T-cell (primary cell): ENCODE data around the gene ARHGAP9. TPM values are rescaled to one million over a fixed set of nuclear protein-coding genes. Genes with fewer than 3 reads are reported as not detected.
"Not testable (repeated sequence)": the region's sequence is repeated elsewhere in the genome, so short reads cannot be mapped to it uniquely, and the experiment has no call there.

Experiments used
- ATAC-seq, 4 experiments: fragments of 200-7000 bp in 3 of 4; fragments of 150-1000 bp in 1 of 4; cut with Tn5 transposase; replicated peaks in 1 of 4; 1 replicate in 3 of 4; 2 replicates in 1 of 4; pipeline ENCODE4 v1.10.0; 2021; ENCODE audit warnings: moderate library complexity in 3 of 4, mild to moderate bottlenecking in 2 of 4, moderate number of reproducible peaks in 1 of 4
- CTCF ChIA-PET, 2 donors: fragments of 300-600 bp; sonication (Branson Sonifier 250); formaldehyde crosslinking; loops; one replicate each; lab custom pipeline; 2022; ENCODE audit warnings: antibody characterized with exemption in 2 of 2; lab: Charles Lee
- POLR2A ChIA-PET, 2 donors: fragments of 300-600 bp; sonication (Branson Sonifier 250); formaldehyde crosslinking; loops; one replicate each; lab custom pipeline; 2022; ENCODE audit warnings: antibody characterized with exemption in 2 of 2; lab: Charles Lee
- DNase-seq, 35 experiments: peaks; one replicate each; pipeline versions ENCODE4 v3.0.0 to v3.0.0-alpha.2; 2013 to 2023
- H3K27ac ChIP-seq: one replicate; pipeline ENCODE4 v1.5.1; 2013; ENCODE audit warnings: low read length
- H3K27me3 ChIP-seq, 2 experiments: replicated peaks in 1 of 2; 1 replicate in 1 of 2; 2 replicates in 1 of 2; pipeline versions ENCODE4 v1.6.1 to v1.7.0; 2013; ENCODE audit warnings: low read length in 1 of 2, mixed read lengths in 1 of 2; ENCODE audit not compliant: control insufficient read depth in 2 of 2, insufficient read depth in 2 of 2; ENCODE audit errors: extremely low read depth in 1 of 2
- H3K36me3 ChIP-seq, 2 donors: 1 replicate in 1 of 2; 2 replicates in 1 of 2; pipeline versions ENCODE4 v1.6.1 to v1.7.0; 2013; ENCODE audit warnings: low read length in 1 of 2; ENCODE audit not compliant: control insufficient read depth in 2 of 2, insufficient read depth in 1 of 2; ENCODE audit errors: extremely low read depth in 1 of 2
- H3K4me1 ChIP-seq, 2 experiments: 1 replicate in 1 of 2; 2 replicates in 1 of 2; pipeline versions ENCODE4 v1.6.1 to v1.7.0; 2013; ENCODE audit warnings: low read length in 2 of 2, mixed read lengths in 1 of 2; ENCODE audit not compliant: insufficient read depth in 2 of 2, control insufficient read depth in 1 of 2; ENCODE audit errors: extremely low read depth in 1 of 2
- H3K4me3 ChIP-seq, 2 donors: 1 replicate in 1 of 2; 2 replicates in 1 of 2; pipeline versions ENCODE4 v1.5.1 to v1.7.0; 2013; ENCODE audit warnings: mild to moderate bottlenecking in 2 of 2, low read length in 1 of 2, moderate library complexity in 1 of 2; ENCODE audit not compliant: control insufficient read depth in 1 of 2; ENCODE audit errors: extremely low read depth in 1 of 2
- H3K9me3 ChIP-seq: 2 replicates; pipeline ENCODE4 v1.7.0; 2013
- H3K27ac Mint-ChIP-seq, 2 donors: one replicate each; pipeline ENCODE4 v1.8.0; 2020 to 2021; ENCODE audit warnings: mild to moderate bottlenecking in 2 of 2, mixed read lengths in 2 of 2
- H3K27me3 Mint-ChIP-seq, 2 donors: one replicate each; pipeline ENCODE4 v1.8.0; 2021 to 2022; ENCODE audit warnings: mixed read lengths in 2 of 2
- H3K36me3 Mint-ChIP-seq: one replicate; pipeline ENCODE4 v1.8.0; 2021; ENCODE audit warnings: mixed read lengths
- H3K4me1 Mint-ChIP-seq, 3 donors: one replicate each; pipeline ENCODE4 v1.8.0; 2020 to 2022; ENCODE audit warnings: mixed read lengths in 3 of 3, mild to moderate bottlenecking in 1 of 3
- H3K4me3 Mint-ChIP-seq, 3 donors: one replicate each; pipeline ENCODE4 v1.8.0; 2020 to 2022; ENCODE audit warnings: mild to moderate bottlenecking in 3 of 3, mixed read lengths in 3 of 3, moderate library complexity in 3 of 3
- H3K9me3 Mint-ChIP-seq, 3 donors: one replicate each; pipeline ENCODE4 v1.8.0; 2020 to 2022; ENCODE audit warnings: mixed read lengths in 3 of 3
- WGBS: methylation state at CpG from one replicate; pipeline ENCODE4 v1.1.5; 2013; ENCODE audit warnings: missing lambda C conversion rate; ENCODE audit not compliant: insufficient coverage; 5-methylcytosine and 5-hydroxymethylcytosine counted together
- total RNA-seq, 35 experiments: library from RNA in 6 of 35; stranded (reverse) in 6 of 35; fragments of 120-200 nt in 1 of 35; gene quantifications; one replicate each; pipeline versions ENCODE4 v1.2.1 to v1.2.4 and lab custom pipeline; 2013 to 2026

Gene ARHGAP9
- total RNA-seq, 5 donors from 2014 or later (not counting 1 experiment from before 2014, with no cell fraction given), result 198 to 413 (median 243) TPM

- DNase-seq, result no peak
- H3K9me3 Mint-ChIP-seq, result no peaks in the 10 kb centered on the region
- Histone ChIP-seq H3K4me1 (peaks cover 17 to 42% of the 10 kb centered on the region in 2 experiments), H3K27ac (peak overlapping the region; percentile 94), H3K27me3 (no peaks in the 10 kb centered on the region), H3K9me3 (no peaks in the 10 kb centered on the region), H3K4me3 (no peak overlapping the region), H3K36me3 (peaks cover 0 to 41% of the 10 kb centered on the region in 2 donors)
- H3K27me3 Mint-ChIP-seq, result no peaks in the 10 kb centered on the region
- ChIA-PET POLR2A (interaction anchor here (0.7 to 2.1 kb wide), 5 partner anchors 29 to 46 kb away, joined by 3 to 7 read pairs (median 6); partner anchors contain the start of gene ARHGAP9 (in 2 of the 2)), CTCF (interaction anchor here (0.8 to 1.2 kb wide), 2 partner anchors 65 to 1566 kb away, joined by 3 read pairs; no protein-coding TSS in a partner anchor)
- ATAC-seq, result no peak
- H3K4me1 Mint-ChIP-seq, result peaks cover 40 to 48% (median 43%) of the 10 kb centered on the region in 3 donors
- peaks cover 44% of the 10 kb centered on the region for H3K36me3 Mint-ChIP-seq
- H3K4me3 Mint-ChIP-seq, result peak overlapping the region; percentile 94 to 98 (median 94)
- 93% methylated on average over 6 of the region's 8 CpGs for WGBS
- H3K27ac Mint-ChIP-seq, result peak overlapping the region; percentile 99 to 100
These were observed 38.7 kb upstream of the ARHGAP9 start for GRCh38 chr12:57518176-57518919.

GRCh38 chr12:57517718-57518117 lies 38.1 kb upstream of the ARHGAP9 start:
- H3K27ac ChIP-seq, result not testable (repeated sequence)
- POLR2A ChIA-PET, result interaction anchor here (0.7 to 1.9 kb wide), 5 partner anchors 28 to 46 kb away, joined by 3 to 7 read pairs (median 6); partner anchors contain the start of gene ARHGAP9 (in 2 of the 2)

GRCh38 chr12:57517187-57517586 lies 37.5 kb upstream of the ARHGAP9 start:
- POLR2A ChIA-PET, result interaction anchor here (1.1 to 1.9 kb wide), 3 partner anchors 37 to 45 kb away, joined by 3 to 7 read pairs (median 6); partner anchors contain the start of gene ARHGAP9 (in 1 of the 2)
- no peaks in the 10 kb centered on the region for H3K9me3 Mint-ChIP-seq
- peaks cover 56% of the 10 kb centered on the region for H3K36me3 Mint-ChIP-seq
- WGBS, result 67% methylated on average over 1 of the region's 1 CpG
- peak overlapping the region in 2 of 3 donors; percentile 11 to 29 for H3K4me3 Mint-ChIP-seq
- peaks cover 5 to 52% of the 10 kb centered on the region in 2 donors for H3K36me3 ChIP-seq
- no peak overlapping the region for H3K4me3 ChIP-seq
- no peaks in the 10 kb centered on the region for H3K27me3 ChIP-seq
- H3K4me1 ChIP-seq, result peaks cover 16 to 36% of the 10 kb centered on the region in 2 experiments
- no peaks in the 10 kb centered on the region for H3K9me3 ChIP-seq
- H3K27me3 Mint-ChIP-seq, result no peaks in the 10 kb centered on the region
- CTCF ChIA-PET, result interaction anchor here (0.6 to 1.2 kb wide), 3 partner anchors 53 to 137 kb away, joined by 3 to 4 read pairs (median 3); no protein-coding TSS in a partner anchor
- ATAC-seq, result no peak
- H3K27ac ChIP-seq, result no peak overlapping the region
- DNase-seq, result no peak
- peaks cover 33 to 43% (median 38%) of the 10 kb centered on the region in 3 donors for H3K4me1 Mint-ChIP-seq
- peak overlapping the region in 1 of 2 donors; percentile 99 for H3K27ac Mint-ChIP-seq

More at GRCh38 chr12:57517718-57518117, 38.1 kb upstream of the ARHGAP9 start:
- not testable (repeated sequence) for H3K27me3 Mint-ChIP-seq, H3K9me3 Mint-ChIP-seq, H3K9me3 ChIP-seq, ATAC-seq, DNase-seq, H3K27me3 ChIP-seq, H3K4me3 ChIP-seq
- peaks cover 4 to 47% of the 10 kb centered on the region in 2 donors for H3K36me3 ChIP-seq
- H3K4me3 Mint-ChIP-seq, result peak overlapping the region in 1 of 3 donors; percentile 29
- H3K36me3 Mint-ChIP-seq, result peaks cover 50% of the 10 kb centered on the region
- peaks cover 35 to 45% (median 40%) of the 10 kb centered on the region in 3 donors for H3K4me1 Mint-ChIP-seq
- H3K4me1 ChIP-seq, result peaks cover 16 to 38% of the 10 kb centered on the region in 2 experiments
- peak overlapping the region; percentile 99 to 100 for H3K27ac Mint-ChIP-seq
- CTCF ChIA-PET, result interaction anchor here (0.8 to 1.2 kb wide), 2 partner anchors 66 to 1566 kb away, joined by 3 read pairs; no protein-coding TSS in a partner anchor
- WGBS, result no CpG with 5 or more reads among the region's 10 CpGs

GRCh38 chr12:57516617-57517153 lies 37.0 kb upstream of the ARHGAP9 start:
- Histone ChIP-seq H3K9me3 (no peaks in the 10 kb centered on the region), H3K27me3 (no peaks in the 10 kb centered on the region), H3K27ac (no peak overlapping the region), H3K4me3 (no peak overlapping the region), H3K36me3 (peaks cover 5 to 57% of the 10 kb centered on the region in 2 donors), H3K4me1 (peaks cover 12 to 31% of the 10 kb centered on the region in 2 experiments)
- H3K9me3 Mint-ChIP-seq, result no peaks in the 10 kb centered on the region
- H3K36me3 Mint-ChIP-seq, result peaks cover 61% of the 10 kb centered on the region
- no peaks in the 10 kb centered on the region for H3K27me3 Mint-ChIP-seq
- H3K4me3 Mint-ChIP-seq, result no peak overlapping the region
- DNase-seq, result no peak
- H3K27ac Mint-ChIP-seq, result peak overlapping the region in 1 of 2 donors; percentile 99
- ATAC-seq, result no peak
- ChIA-PET POLR2A (interaction anchor here (0.9 to 1.9 kb wide), 3 partner anchors 36 to 39 kb away, joined by 6 to 7 read pairs (median 6); partner anchors contain the start of gene ARHGAP9 (in 1 of the 2)), CTCF (interaction anchor here in 1 of 2 donors (0.6 to 0.7 kb wide), 2 partner anchors 53 to 137 kb away, joined by 3 to 4 read pairs; no protein-coding TSS in a partner anchor)
- 95% methylated on average over 7 of the region's 11 CpGs for WGBS
- peaks cover 28 to 38% (median 33%) of the 10 kb centered on the region in 3 donors for H3K4me1 Mint-ChIP-seq

- no peak overlapping the region for H3K4me3 ChIP-seq
- no peak for ATAC-seq
- CTCF ChIA-PET, result interaction anchor here in 1 of 2 donors (0.6 to 0.9 kb wide), 2 partner anchors 57 to 69 kb away, joined by 4 to 5 read pairs; no protein-coding TSS in a partner anchor
- H3K27ac ChIP-seq, result no peak overlapping the region
- H3K27ac Mint-ChIP-seq, result peak overlapping the region in 1 of 2 donors; percentile 46
- no peaks in the 10 kb centered on the region for H3K9me3 Mint-ChIP-seq
- H3K4me3 Mint-ChIP-seq, result no peak overlapping the region
- H3K4me1 Mint-ChIP-seq, result peaks cover 24 to 32% (median 26%) of the 10 kb centered on the region in 3 donors
- peaks cover 7 to 64% of the 10 kb centered on the region in 2 donors for H3K36me3 ChIP-seq
- DNase-seq, result no peak
- H3K27me3 ChIP-seq, result no peaks in the 10 kb centered on the region
- no peaks in the 10 kb centered on the region for H3K9me3 ChIP-seq
- H3K4me1 ChIP-seq, result peaks cover 7 to 24% of the 10 kb centered on the region in 2 experiments
- POLR2A ChIA-PET, result interaction anchor here (0.9 to 1.9 kb wide), 2 partner anchors 36 kb away, joined by 6 to 7 read pairs; partner anchors contain the start of gene ARHGAP9 (in 1 of the 2)
- H3K36me3 Mint-ChIP-seq, result peaks cover 65% of the 10 kb centered on the region
- no peaks in the 10 kb centered on the region for H3K27me3 Mint-ChIP-seq
- WGBS, result 100% methylated on average over 1 of the region's 11 CpGs
These were observed 36.4 kb upstream of the ARHGAP9 start for GRCh38 chr12:57515934-57516541.
